ENCODE measurements around the gene ARHGAP40.

ARHGAP40 gene

DNA sequence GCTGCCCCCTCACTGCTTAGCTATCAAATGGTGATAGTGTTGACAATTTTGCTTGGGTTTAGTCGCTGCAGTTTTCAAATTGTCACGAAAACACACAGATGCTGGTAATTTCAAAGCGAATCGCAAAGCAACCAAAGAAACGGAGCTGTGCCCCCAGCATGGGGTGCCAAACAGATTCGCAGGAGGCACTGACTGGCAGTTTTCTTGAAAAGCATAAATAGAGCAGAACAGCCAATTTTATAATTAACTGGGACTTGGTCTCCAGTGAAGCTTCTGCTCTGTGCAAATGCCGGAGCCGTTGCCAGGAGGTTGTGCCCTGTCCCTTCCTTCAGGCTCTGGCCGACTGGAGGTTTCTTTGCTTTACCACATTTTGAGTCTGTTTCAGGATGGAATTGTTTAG lies 18.8 kb downstream of the ARHGAP40 start:
- no peak for DNase-seq

DNA sequence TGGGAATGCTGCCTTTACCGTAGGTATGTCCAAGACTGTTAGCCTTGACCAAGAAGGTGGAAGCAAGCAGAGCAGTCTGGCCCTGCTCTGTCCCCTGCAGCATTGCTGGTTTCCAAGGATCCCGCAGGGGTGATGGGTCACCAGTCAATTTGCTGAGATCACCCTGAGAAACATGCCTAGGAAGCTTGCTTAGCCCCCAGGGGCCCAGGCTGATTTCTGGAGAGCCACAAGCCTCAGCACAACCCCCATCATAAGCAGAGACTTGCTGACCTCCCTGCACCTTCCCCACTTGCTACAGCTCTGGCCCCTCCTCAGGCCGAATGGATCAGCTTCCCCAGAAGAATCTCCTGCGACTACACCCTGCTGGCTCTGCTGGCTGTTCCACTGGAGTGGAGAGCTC lies 21.5 kb downstream of the ARHGAP40 start:
- DNase-seq: no peak

DNA sequence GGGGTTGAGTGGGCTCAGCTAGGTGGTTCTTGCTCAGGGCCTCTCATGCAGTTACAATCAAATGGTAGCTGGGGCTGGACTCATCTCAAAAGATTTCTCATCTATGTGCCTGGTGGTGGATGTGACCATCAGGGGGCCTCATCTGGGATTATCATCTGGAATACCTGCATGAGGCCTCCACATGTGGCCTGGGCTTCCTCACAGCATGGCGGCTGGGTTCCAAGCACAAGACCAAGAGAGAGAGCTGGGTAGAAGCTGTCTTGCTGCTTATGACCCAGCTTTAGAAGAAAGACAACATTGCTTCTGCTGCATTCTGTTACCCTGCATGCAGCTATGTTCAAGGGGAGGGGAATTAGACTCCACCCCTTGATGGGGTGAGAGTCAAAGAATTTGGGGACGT lies 22.5 kb downstream of the ARHGAP40 start:
- no peak for DNase-seq

DNA sequence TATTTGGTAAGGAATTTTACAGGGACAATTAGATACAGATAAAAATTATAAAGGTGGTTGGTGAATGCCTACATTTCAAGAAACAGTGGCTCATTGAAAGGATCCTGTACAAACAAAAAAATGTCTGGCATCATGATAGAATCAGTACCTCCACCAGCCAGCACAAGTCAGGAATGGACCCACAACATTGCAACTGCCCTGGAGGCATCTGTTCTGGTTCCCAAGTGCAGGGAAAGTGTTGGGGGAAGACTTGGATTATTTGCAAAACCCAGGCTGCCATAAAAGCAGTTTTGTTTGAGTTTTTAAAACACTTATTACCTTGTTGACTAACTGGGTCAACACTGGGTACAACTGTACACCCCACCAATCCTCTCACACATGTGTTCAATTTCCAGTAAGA lies 24.3 kb downstream of the ARHGAP40 start:
- DNase-seq: no peak

DNA sequence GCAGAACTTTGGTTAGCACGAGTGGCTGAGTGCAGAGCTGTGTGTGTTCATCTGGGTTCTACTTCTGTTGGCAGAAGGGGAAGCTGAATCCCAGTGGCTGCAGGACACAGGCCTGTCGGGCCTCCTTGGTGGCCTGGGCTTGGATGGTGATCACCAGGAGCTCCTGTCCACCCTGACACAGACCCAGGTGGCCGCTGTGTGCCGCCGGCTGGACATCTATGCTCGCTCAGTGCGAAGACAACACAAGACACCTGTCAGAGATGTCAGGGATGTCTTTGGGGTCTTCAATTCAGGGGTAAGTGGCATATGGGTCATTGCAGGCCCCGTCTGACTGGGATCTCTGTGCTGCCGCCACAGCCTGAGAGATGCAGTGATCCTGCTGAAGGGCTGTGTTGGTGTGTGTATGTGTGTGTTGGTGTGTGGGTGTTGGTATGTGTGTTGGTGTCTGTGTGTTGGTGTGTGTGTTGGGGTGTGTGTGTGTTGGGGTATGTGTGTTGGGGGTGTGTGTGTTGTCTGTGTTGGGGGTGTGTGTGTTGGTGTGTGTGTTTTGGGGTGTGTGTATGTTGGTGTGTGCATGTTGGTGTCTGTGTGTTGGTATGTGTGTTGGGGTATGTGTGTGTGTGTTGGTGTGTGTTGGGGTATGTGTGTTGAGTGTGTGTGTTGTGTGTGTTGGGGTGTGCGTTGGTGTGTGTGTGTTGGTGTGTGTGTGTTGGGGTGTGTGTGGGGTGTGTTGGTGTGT lies 25.5 kb downstream of the ARHGAP40 start:
- DNase-seq: no peak

DNA sequence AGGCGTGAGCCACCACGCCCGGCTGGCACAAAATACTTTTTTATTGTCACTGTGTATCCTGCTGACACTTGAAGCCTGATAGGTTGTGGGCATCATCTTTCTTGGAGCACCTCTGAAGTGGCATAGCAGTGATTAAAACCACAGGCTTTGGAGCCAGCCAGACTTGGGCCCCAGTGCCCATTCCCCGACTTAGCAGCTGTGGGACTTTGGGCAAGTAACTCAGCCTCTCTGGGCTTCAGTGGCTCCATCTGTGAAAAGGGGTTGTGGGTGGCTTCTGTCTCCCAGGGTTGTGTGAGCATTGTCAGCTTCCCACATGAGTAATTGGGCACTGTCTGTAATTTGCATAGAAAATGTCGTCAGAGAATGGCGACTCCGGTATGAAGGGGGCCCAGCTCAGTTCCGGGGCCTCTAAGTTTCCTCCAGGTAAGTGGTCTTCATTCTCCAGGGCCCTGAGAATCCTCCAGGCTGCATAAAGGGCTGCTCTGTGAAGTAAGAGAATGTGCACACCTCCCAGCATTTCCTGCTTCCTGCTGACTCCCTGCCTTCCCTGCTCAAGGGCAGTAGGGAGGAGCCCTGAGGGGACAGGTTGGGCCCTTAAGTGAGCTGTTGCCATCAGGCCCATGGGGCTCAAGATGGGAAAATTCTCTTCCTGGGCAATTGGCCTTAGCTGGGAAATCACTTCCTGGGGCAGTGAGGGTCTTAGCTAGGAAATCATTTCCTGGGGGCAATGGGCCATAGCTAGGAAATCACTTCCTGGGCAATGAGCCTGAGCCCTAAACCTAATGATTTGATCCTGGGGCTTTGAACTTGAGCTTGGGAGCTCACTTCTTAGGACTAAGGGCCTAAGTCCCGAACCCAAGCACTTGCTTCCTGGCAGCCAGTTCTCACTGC lies 27.2 kb downstream of the ARHGAP40 start:
- DNase-seq: no peak

DNA sequence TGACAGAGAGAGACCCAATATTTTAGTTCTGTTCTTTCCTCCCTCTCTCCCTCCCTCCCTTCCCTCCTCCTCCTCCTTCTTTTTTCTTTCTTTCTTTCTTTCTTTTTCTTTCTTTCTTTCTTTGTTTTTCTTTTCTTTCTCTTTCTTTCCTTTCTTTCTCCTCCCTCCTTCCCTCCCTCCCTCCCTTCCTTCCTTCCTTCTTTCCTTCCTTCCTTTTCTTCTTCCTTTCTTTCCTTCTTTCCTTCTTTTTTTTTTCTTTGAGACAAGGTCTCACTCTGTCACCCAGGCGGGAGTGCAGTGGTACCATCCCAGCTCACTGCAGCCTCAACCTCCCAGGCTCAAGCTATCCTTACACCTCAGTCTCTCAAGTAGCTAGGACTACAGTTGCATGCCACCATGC lies 28.4 kb downstream of the ARHGAP40 start:
- no peak for DNase-seq

DNA sequence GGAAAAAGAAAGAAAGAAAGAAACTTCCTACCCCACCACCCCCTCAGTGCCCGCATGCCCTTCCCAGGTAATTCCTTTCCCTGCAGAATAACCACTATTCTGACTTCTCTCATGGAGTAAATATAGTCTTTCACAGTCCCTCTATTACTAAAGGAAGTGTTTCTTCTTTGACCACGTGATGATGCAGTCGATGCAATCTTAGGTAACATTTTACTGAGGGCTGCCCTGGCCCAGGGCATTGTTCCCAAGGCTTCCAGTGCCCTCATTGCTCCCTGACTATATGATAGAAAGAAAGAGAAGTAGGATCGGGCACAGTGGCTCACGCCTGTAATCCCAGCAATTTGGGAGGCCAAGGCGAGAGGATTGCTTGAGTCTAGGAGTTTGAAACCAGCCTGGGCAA lies 29.1 kb downstream of the ARHGAP40 start:
- DNase-seq: peak; percentile 6

DNA sequence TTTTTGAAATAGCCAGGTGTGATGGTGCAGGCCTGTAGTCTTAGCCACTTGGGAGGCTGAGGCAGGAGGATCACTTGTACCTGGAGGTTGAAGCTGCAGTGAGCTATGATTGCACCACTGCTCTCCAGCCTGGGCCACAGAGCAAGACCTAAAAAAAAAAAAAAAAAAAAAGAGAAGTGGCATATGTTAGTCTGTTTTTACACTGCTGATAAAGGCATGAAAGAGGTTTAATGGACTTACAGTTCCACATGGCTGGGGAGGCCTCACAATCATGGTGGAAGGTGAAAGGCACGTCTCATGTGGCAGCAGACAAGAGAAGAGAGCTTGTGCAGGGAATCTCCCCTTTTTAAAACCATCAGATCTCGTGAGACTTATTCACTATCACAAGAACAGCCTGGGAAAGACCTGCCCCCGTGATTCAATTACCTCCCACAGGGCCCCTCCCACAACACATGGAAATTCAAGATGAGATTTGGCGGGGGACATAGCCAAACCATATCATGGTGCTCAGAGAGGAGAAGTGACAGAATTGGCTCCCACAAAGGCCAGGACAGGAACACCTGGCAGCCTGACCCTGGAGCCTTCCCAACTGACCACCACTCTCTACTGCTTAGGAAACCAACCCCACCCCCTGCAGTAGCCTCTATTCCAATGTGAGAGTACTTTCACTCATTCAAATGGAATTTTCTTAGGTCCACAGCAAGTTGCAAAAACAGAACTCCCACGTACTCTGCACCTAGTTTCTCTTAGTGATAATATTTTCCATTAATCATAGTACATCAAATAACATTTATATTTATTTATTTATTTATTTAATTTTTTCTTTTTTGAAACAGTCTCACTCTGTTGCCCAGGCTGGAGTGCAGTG lies 29.8 kb downstream of the ARHGAP40 start:
- peak; percentile 59 for DNase-seq

DNA sequence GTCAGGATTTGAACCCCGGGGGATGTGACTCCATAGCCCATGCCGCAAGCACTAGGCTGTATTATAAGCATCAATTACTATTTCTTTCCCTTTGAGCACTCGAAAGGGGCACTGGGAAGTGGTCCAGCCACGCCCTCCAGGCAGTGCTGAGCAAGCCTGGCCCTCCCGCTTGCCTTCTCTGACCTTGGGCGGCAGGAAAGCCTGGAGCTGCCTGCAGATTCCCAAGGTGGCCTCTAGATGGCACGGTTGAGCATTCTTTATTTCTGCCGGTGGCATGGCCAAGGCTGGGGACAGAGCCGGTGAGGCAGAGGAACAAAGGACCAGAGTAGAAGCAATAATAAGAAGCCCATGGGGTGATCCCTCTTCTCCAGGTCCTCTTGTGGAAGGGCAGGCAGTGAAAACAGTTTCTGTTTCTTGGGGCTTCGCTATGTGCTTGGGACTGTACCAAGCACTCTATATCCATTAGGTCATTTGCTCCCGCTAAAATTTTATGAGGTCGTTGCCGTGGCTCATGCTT lies 32.0 kb downstream of the ARHGAP40 start:
- DNase-seq: peak; percentile 50

DNA sequence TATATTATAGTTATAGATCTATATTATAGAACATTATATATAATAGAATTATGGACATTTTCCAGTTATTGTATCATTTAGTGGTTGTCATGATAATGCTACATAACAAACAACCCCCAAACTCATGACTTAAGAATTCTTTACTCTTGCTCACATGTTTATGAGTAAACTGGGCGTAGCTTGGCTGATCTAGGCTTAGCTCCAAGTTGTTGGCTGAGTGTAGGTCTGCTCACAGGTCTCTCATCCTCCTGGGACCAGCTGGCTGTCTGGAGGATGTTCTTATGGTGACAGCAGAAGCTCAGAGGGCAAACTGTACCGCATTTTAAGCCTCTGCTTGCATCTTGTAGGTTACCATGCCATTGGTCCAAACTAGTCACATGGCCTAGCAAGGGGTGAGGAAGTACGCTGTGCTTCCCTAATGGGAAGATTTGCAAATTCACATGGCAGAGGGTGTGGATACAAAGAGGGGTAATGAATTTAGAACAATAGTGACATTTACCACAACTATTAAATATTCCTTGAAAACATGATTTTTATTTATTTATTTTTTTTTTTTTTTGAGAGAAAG lies 34.2 kb downstream of the ARHGAP40 start:
- peak; percentile 59 for DNase-seq

DNA sequence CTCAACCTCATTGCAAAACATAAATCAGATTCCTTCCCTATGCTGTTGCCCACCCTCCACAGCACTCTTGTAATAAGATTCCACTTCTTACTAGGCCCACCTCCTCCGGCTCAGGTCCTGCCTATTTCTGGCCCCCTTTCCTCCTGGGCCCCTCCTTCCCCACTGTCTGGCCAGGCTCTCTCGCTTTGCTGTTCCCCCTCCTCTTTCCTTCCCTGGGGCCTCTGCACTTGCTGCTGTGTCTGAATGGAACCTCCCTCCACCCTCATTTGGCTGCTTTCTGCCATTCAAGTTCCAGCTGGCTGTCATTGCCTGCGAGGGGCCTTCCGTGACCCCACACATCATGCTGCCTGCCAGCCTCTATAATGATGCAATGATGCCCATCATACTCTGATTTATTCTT lies 38.9 kb downstream of the ARHGAP40 start:
- DNase-seq: no peak

DNA sequence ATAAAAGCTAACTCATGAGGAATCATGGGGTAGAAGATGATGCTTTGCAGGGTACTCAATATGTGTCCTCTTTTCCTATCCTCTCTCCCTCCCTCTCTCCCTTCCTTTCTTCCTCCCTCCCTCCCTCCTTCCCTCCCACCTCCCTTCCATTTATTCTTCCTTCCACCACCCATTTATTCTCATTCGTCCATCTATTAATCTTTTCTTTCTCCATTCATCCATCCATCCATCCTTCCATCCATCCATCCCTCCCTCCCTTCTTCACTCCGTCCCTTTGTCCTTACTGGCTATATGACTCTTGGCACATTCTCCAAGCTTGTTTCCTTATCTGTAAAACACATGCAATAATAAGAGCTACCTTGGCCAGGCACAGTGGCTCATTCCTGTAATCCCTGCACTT lies 40.9 kb downstream of the ARHGAP40 start:
- DNase-seq: no peak

DNA sequence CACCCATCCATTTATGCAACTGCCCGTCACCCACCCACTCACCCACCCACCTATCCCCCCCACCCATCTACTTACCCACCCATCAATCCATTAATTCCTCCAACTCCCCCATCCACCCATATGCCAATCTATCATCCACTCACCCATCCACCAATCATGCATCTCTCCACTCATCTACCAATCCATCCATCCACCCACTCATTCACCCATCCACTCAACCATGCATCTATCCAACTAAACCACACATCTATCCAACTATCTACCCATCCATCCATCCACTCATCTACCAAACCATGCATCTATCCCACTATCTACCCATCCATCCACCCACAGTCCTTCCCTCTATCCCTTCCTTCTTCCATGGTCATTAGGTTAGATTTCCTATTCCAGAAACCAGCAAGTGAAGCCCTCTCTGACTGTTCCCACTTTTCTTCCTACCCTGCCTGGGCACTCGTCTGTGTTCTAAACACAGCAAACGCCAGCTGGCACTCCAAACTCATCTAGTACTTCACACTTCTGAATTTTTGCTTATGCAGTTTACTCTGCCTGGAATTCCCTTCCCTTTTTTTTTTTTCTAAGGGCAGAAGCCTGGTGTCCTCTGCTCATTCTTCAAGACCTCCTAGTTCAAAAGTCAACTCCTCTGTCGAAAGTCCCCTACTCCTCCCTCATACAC lies 43.1 kb downstream of the ARHGAP40 start:
- DNase-seq: no peak

DNA sequence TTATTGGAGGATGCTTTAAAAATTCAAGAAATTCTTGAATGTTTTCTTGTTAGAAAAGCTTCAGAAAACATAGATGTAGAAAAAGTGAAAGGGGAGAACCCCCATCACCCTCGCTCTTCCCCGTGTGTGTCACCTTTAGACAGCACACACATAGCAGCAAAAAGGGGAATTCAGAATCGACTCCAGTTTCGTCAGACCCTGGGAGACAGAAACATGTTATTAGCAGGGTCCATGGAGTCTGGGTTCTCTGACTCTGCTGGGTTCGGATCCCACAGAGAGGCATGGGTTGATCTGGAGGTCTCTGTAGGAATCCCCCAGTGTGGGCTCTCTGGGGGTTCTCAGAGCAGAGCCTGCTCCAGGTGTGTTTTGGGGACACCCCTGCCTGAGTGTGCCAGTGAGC lies 43.7 kb downstream of the ARHGAP40 start:
- DNase-seq: no peak

DNA sequence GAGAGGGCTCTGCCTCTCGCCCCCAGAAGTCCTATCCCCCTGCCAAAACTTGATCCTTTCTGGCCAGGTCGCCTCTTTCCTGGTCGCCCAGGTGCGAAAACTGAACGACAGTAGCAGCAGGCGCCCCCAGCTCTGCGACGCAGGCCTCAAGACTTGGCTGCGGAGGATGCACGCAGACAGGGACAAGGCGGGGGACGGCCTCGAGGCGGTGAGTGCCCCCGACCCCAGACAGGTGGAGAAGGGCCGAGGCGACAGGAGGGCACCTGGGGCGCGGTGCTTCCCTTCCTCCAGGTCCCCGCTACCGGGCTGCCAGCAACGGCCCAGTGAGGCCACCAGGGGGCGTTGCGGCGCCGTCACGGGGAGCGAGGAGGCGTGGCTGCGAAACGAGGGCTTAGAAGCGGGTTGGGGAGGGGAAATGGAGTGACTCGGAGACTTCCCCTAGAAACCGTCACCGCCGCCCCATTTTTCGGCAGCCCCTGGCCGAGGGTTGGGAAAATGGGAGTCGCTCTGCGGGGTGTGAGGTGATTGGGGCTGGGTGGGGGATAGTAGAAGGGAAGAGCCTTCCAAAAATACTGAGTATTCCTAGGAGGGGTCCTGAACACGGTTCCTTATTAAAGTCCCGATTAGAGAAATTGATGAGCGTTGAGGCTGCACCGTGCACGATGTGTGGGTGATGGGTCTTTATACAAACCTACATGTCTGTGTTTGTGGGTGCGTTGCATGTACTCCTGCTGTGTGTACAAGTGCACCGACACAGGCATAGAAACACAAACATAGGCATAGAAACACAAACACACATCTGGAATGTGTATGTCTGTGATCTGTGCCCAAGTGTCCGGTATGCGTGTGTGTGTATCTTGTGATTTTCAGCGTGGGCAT lies 44.6 kb downstream of the ARHGAP40 start:
- peak; percentile 56 for DNase-seq

DNA sequence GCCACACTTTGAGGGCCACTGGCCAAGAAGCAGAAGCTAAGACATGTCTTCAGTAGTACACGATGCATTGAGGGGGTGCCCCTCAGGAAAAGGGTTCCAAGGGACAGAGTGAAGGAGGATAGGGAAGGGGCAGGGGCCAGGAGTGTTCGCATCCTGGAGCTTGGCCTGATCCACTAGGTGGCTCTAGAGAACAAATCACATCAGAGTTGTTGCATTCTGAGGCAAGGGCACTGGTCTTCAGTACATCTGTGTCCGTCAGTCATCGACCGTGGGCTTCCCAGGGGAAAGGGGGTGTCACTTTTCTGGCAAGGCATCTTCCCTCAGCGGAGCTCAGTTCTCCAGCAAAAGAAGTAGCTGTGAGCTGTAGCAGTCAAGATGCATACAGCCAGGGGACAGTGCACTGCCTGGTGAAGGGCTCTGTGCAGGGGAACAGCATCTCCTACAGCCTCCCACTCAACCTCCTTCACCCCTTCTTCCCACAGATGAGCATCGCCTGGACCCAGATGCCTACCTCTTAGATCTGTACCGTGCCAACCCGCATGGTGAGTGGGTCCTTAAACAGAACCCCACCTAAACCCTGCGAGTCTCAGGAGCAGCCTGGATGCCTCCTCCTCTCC lies 47.8 kb downstream of the ARHGAP40 start:
- DNase-seq: no peak

DNA sequence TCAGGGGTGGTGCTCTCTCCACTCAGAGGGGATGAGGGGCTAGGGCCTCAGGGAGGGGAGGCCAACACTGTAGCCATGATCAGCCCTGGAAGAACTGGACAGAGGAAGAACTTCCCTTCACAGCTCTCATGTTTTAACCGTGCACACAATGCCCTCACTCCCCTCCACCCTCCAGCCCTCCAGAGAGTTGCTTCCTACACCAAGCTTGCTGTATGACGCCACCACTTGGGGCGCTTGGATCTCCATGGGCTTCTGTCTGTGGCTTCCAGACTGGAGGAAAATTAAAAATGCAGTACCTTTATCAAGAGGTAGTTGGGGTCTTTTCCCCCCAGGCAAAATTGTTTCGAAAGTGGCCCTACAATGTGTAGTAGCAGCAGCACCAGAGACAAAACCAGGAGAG lies 48.4 kb downstream of the ARHGAP40 start:
- DNase-seq: no peak

DNA sequence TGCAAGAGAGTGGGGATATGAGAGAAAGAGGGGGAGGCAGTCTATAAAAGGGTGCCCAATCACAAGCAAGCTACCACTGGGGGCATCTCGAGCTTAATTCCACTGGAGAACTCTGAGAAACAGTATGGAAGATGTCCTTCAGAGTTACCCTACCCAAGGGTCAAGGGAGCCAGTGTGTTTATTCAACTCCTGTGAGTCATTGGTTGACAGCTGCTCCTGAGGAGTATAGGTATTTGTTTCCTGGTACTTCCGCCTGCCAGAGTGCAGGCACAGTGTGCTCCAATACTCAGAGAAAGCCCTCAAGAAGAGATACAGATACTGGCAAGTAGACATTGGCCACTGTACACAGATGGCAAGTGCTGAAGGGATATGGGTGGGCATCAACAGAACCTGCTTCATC lies 49.5 kb downstream of the ARHGAP40 start:
- no peak for DNase-seq

DNA sequence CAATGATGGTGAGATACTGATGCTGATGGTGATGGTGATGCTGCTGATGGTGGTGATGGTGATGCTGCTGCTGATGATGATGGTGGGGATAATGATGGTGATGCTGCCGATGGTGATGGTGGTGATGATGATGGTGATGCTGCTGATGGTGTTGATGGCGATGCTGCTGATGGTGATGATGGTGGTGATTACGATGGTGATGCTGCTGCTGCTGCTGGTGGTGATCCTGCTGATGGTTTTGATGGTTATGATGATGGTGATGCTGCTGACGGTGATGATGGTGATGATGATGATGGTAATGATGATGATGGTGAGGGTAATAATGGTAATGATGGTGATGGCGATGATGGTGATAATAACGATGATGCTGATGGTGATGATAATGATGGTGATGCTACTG lies 50.0 kb downstream of the ARHGAP40 start:
- DNase-seq: no peak

DNA sequence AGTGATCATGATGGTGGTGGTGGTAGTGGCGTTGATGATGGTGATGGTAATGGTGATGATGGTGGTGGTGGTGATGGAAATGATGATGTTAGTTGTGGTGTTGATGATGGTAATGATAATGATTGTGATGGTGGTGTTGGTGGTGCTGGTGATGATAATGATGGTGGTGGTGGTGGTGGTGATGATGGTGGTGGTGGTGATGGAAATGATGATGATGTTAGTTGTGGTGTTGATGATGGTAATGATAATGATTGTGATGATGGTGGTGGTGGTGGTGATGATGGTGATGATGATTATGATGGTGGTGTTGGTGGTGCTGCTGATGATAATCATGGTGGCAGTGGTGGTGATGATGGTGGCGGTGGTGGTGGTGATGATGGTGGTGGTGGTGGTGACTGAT lies 51.4 kb downstream of the ARHGAP40 start:
- DNase-seq: no peak

Measured in MV-4-11 (cell line).